Activated naive CD4-positive, alpha-beta T cell treated with anti-CD3 and anti-CD28 coated beads, Interleukin-2, amount 50 U/mL, for 16 hours (primary cell): ENCODE results near the gene BPIFB4.
A peak's percentile ranks its signal among the peaks of the same experiment; 100 is the strongest.
"Not testable (repeated sequence)": the region's sequence is repeated elsewhere in the genome, so short reads cannot be mapped to it uniquely, and the experiment has no call there.

Experiments
- DNase-seq: peaks from one replicate; pipeline ENCODE4 v3.0.0-alpha.2; 2020

Gene BPIFB4

DNA sequence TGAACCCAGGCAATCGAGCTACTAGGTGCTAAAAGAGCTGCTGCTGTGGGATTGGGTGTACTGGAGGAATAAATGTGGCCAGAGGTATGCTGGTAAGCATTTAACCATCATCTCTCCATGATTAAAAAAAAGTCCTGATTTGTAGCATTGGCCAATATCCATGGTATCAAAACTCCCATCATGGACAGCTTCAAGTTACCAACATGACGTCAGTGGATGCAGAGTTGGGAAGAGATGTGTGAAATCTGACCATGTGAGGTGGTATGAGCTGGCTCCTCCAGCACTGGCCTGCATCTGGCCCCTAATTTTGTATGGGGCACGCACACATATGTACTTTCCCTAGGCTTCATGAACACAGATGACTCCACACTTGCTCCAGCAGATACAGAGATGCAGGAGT, 11.7 kb downstream of the BPIFB4 start:
- DNase-seq, result no peak

DNA sequence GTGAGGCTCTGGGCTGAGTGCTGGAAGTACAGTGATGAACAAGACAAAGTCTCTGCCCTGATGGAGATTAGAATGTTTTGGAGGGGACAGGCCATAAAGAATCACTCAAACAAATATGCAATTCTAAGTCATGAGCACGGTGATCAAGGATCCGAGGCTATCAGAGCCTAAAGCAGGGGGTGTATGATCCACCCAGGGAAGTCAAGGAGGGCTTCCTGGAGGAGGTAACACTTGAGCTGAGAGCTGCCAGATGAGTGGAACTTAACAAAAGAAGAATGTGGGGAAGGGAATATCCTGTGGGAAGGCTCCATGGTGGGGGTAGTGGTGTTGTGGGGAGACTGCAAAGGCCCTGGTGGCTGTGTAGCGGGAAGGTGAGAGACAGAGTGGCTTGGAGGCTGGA, 12.2 kb downstream of the BPIFB4 start:
- no peak for DNase-seq

DNA sequence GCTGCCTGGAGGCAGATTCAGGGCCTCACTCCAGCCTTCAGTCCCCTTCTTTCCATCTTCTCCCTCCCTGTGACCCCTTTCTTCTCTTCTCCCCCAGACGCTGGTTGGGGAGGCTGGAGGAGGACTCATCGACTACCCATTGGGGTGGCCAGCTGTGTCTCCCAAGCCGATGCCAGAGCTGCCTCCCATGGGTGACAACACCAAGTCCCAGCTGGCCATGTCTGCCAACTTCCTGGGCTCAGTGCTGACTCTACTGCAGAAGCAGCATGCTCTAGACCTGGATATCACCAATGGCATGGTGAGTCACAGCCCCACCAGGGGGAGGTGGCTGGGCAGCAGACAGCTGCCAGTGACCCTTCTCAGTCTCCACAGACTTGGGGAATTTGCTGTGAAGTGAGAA, 12.9 kb downstream of the BPIFB4 start:
- DNase-seq, result no peak

DNA sequence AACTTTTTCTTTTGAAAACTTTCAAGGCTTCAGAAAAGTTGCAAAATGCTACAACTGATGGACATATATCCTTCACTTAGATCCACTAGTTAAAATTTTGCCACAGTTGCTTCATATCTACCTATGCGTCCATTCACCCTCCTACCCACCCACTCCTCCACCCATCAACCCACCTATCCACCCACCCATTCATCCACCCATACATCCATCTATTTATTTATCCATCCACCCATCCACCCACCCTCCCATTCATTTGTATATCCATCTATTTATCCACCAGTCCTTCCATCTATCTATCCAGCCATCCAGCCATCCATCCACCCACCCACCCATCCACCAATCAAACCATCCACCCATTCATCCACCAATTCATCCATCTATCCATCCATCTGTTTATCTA, 13.6 kb downstream of the BPIFB4 start:
- no peak for DNase-seq

DNA sequence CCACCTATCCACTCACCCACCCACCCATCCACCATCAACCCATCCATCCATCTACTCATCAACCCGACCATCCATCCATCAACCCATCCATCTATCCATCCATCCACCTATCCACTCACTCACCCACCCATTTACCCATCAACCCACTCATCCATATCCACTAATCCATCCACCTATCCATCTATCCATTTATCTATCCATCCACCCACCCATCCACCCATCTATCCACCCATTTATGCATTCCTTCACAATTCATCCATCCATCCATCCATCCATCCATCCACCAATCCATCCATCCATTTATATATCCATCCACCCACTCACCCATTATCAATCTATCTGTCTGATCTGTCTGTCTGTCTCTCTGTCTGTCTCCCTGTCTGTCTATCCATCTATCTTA, 14.1 kb downstream of the BPIFB4 start:
- no peak for DNase-seq

DNA sequence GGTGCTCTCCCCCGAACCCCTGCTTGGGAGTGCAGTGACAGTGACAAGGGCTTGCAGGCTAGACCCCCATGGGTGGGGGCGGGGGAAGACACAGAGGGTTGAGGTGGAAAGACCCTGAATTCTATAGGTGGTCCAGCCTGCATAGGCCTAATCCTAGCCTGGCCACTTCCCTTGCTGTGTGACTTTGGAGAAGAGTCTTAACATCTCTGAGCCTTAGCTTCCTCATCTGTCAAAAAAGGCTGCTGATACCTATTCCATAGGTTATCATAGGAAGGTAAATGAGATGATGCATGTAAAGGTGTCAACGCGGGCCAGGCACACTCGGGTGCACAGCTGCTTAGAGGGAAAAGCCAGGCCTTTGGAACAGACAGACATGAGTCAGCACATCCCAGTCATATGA, 15.8 kb downstream of the BPIFB4 start:
- DNase-seq, result no peak

GRCh38 chr20:33095902-33096584, 16.6 kb downstream of the BPIFB4 start:
- peak; percentile 33 for DNase-seq

- DNase-seq, result no peak
Measured at GRCh38 chr20:33097001-33097400, 17.6 kb downstream of the BPIFB4 start.

GRCh38 chr20:33099843-33100538, 20.5 kb downstream of the BPIFB4 start:
- DNase-seq, result no peak

DNA sequence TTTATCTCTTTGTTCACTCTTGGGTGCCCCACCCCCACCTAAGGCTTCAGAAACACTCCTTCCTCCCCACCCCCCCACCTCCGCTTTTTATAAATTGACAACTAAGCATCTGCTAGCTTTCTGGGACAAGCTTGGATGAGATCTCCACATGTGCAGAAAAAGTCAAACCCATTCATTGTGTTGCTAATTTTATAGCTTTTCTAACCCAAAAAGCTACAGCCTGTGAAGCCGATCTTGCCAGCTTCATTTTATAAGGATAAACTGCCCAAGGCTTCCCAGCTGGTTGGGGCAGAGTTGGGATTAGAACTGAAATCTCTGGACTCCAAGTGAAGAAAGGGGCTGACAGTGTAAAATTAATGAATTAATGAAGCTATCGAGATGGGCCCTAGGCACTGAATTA, 24.1 kb downstream of the BPIFB4 start:
- no peak for DNase-seq

GRCh38 chr20:33104336-33104735, 24.9 kb downstream of the BPIFB4 start:
- DNase-seq, result no peak

GRCh38 chr20:33105316-33105924, 26.0 kb downstream of the BPIFB4 start:
- no peak for DNase-seq

DNA sequence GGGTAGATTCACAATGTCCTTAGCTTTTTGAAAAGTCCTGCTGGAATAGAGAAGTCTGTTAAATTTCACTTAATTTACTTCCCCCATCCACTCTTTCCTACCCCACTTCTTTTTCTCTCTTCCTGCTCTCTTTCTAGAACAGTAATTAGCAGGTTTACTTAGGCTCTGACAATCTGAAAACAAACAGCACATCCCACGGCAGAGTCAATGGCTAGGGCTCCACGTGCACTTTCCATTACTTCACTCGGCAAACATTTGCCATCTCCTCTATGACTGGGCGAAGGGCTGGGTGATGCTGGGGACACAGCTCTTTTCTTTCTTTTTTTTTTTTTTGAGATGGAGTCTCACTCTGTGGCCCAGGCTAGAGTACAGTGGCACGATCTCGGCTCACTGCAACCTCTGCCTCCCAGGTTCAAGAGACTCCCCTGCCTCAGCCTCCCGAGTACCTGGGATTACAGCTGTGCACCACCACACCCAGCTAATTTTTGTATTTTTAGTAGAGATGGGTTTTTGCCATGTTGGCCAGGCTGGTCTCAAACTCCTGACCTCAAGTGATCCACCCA, 26.7 kb downstream of the BPIFB4 start:
- DNase-seq, result not testable (repeated sequence)

DNA sequence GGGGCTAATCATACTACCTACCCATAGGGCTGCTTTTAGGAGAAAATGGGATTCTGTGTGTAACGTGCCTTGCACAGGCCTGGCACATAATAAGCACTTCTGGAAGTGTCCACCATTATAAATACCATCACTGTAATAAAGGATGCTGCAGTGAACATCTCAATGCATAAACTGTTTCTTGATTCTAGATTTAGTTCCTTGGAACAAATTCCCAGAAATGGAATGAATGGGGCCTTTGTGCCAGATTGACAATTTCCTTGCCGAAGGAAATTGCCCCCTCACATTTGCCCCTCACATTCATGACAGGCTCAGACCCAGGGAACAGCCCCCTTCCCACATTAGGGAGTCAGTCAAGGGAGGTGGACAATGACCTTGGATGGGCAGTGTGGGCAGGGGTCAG, 29.2 kb downstream of the BPIFB4 start:
- DNase-seq, result no peak

DNA sequence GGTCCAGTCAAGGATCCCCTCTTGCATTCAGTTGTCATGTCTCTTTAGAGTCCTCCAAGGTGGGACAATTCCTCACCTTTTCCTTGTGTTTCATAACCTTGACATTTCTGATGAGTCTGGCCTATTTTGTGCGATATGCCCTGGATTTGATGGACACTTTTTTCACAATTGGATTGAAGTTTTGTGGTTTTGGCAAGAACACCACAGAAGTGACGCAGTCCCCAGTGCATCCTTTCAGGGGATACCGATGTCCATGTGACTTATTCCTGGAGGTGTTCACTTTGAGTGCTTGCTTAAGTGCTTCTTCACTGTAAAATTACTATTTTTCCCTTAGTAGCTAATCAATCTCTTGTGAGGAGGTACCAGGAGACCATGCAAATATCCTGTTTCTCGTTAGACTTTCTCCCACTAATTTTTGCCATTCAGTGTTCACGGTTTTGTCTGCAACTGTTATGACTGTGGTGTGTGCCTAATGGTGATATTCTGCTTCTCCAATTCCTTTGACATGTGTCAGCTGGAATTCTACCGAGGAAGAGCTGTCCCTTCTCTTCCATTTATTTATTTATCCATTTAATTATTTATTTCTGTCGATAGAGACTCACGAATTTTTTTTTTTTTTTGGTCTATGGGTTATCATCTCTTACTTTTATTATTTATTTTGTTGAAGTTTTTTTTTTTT, 30.8 kb downstream of the BPIFB4 start:
- DNase-seq, result no peak

DNA sequence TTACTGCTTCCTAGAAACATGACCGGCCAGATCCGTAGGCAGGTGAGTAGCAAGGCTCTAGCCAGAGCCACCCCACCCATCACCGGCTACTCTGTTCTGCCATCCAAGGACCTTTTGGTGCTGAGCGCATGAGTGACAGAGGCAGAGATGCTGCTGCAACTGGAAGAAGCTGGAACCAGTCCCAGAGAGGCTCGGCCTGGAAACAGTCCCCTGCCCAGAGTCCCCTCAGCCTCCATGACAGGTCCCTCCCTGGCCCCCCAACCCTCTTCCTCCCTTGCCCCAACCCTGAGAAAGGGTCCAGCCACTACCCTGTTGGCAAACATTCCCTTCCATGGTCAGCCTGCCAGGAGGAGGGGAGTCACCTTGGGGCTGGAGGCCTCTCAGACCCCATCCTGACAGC, 31.9 kb downstream of the BPIFB4 start:
- no peak for DNase-seq

DNA sequence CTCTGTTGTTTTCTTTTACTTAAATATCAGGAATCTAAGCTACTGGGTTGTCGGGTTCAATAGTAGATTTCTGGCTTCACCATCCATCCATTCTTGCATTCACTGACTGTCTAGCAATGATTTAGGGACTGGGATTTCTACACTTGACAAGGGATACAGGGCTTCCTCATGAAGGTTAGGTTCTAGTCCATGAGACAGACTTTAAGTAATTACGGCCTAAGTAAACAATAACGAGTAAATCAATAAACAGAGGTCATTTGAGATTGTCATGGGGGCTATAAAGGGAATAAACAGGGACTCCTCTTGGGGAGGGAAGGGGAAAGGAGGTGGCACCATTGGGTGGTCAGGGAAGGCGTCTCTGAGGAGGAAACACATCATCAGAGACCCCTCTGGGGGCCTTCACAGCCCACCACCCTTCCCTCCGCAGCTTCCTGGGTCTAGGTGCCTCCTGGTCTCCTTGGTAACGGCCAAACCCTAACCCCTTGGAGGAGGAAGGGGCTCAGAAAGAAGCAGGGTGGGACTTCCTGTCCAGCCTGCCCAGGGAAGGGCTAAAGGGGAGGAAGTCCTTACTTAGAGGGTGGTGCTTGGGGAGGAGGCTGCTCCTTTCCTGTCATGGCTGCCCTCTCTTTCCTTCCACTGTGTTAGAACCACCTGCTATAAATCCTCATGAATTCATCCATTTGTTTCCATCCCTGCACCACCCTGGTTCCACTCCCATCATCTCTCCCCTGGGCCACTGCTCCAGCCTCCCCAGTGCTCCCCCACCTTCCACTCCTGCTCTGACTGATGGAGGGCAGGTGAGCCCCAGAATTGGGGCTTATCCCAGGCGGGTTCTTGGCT, 33.3 kb downstream of the BPIFB4 start:
- no peak for DNase-seq

DNA sequence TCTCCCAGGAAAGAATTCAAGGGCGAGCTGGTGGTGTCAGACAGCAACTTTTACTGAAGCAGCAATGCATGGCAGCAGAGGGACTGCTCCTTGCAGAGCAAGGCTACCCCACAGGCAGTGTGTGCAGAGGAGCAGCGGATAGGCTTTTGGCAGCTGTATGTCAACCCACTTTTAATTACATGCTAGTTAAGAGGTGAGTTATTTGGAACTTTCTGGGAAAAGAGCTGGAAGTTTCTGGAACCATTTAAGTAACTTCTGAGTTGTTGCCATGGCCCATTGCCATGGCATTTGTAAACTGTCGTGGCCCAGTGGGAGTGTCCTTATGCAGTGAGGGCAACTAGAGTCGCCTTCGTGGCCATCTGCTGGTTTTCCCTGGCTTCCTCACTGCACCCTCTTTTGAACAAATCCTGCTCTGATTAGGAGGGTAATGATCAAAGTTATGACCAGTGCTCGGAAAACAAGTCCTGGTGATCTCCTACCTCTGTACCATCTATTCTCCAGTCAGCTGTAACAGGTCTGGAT, 34.0 kb downstream of the BPIFB4 start:
- DNase-seq, result no peak

- DNase-seq, result not testable (repeated sequence)
Measured at GRCh38 chr20:33115501-33115900, 36.1 kb downstream of the BPIFB4 start.

DNA sequence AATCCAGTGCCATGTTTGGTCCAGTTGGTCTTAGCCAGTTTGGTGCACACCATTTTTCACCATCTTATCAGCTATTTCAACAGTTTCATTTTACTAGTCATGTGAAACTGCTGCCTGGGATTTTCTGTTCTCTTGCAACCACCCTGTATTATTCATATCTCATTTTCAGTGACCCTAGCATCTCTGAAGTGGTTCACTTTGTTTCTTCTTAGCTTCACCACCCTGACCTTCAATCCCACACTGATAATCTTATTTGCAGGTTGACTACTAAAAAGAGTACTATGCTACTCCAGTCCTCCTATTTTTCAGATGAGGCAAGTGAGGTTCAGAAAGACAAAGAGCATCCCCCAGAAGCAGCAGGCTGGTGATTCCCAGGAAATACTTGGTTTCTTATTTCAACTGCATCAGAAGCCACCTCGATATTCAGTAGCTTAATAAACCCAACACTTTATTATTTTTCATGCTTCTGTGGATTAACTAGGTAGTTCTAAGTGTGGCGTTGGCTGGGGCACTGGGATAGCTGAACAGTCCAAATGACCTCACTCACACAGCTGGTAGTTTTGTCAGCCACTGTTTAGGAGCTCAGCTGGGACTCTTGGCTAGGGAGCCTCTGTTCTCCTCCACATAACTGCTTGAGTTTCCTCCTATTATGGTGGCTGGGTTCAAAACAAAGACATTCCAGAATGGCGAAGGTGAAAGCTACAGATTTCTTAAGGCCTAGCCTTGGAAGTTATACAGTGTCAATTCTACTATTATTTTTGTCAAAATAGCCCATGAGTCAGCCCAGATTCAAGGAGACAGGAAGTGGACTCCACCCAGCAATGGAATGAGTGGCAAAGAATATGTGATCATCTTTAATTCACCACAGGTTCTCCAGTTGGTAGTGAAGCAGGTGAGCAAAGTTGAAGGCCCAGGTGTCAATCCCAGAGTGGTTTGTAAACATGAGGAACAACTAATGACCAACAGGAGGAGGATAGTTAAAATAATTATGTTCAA, 40.6 kb downstream of the BPIFB4 start:
- no peak for DNase-seq

DNA sequence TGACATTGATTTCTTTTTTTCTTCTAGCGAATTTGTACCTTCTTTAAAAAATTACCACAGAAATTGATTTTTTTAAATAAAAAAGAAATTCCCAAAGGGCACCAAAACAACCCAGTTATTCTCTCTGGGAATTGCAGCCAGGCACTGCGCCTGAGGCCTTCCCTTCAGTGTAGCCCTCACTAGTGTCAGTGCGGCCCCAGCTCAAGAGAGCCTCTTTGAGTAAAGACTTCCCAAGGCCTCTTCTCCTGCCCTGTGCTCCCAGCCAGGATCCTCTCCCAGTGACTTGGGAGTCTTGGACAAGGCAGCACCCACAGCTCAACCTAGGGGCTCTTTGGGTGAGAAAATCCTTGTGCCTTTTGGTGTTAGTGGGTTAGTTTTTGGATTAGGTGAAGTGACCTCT, 41.5 kb downstream of the BPIFB4 start:
- DNase-seq, result no peak
